ENCODE measurements around the gene KLC1.

DNA sequence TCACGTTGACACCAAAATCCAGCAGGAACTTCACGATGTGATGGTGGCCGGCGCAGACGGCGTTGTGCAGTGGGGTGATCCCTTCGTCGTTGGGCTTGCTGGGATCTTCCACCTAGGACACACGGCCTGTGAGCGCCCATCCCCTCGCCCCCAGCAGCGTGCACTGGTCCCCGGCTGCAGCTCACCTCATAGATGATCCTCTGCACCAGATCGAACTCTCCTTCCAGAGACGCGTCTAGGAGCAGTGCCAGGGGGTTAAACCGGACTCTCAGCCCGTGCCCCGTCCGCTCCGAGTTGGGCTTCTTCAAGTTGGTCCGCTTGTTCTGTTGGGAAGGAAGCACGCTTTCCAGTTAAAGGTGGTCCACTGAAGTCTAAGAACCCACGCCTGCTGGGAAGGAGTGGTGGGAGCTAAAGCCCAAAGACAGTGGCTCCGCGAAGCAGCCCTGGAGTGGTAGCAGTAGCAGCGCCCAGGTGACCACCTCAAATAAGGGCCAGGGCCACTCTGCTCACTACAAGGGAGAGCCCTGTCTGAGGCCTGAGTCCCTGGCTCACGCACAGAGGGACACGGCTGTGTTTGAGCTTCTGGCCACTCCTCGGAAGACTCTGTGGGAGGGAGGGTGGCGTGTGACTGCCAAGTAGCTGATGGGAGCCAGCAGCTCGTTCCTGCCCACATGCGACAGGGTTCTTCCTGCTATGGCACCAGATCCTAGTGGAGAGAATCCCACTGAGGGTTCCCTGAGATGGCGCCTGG, 109.9 kb downstream of the KLC1 start:
- TF ChIP-seq POLR2A (IDR thresholded peaks at IDR 0.05): no peak
- TF ChIP-seq, protein P1, sequence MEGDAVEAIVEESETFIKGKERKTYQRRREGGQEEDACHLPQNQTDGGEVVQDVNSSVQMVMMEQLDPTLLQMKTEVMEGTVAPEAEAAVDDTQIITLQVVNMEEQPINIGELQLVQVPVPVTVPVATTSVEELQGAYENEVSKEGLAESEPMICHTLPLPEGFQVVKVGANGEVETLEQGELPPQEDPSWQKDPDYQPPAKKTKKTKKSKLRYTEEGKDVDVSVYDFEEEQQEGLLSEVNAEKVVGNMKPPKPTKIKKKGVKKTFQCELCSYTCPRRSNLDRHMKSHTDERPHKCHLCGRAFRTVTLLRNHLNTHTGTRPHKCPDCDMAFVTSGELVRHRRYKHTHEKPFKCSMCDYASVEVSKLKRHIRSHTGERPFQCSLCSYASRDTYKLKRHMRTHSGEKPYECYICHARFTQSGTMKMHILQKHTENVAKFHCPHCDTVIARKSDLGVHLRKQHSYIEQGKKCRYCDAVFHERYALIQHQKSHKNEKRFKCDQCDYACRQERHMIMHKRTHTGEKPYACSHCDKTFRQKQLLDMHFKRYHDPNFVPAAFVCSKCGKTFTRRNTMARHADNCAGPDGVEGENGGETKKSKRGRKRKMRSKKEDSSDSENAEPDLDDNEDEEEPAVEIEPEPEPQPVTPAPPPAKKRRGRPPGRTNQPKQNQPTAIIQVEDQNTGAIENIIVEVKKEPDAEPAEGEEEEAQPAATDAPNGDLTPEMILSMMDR (IDR thresholded peaks at IDR 0.05): no peak

Data from sigmoid colon (tissue), 3 donors.